GM12872 (cell line): ENCODE data around the gene PIK3CD.

Experiments used
- CTCF ChIP-seq: IDR thresholded peaks from 3 replicates; pipeline ENCODE4 v1.5.1; 2011; ENCODE audit warnings: low read depth, mild to moderate bottlenecking, low read length, moderate library complexity; ENCODE audit not compliant: insufficient read depth

The PIK3CD gene

GRCh38 chr1:9605946-9606455, 45.5 kb upstream of the PIK3CD start:
- no peak for TF ChIP-seq CTCF

GRCh38 chr1:9606458-9606857, 45.1 kb upstream of the PIK3CD start:
- TF ChIP-seq CTCF, result no peak

GRCh38 chr1:9606948-9607347, 44.6 kb upstream of the PIK3CD start:
- no peak for TF ChIP-seq CTCF

GRCh38 chr1:9607352-9607751, 44.2 kb upstream of the PIK3CD start:
- TF ChIP-seq CTCF, result no peak

GRCh38 chr1:9609998-9610397, 41.5 kb upstream of the PIK3CD start:
- TF ChIP-seq CTCF, result no peak

GRCh38 chr1:9610548-9610947, 41.0 kb upstream of the PIK3CD start:
- TF ChIP-seq CTCF, result no peak

GRCh38 chr1:9611716-9612115, 39.8 kb upstream of the PIK3CD start:
- no peak for TF ChIP-seq CTCF

GRCh38 chr1:9612162-9612845, 39.2 kb upstream of the PIK3CD start:
- no peak for TF ChIP-seq CTCF
